ENCODE measurements around the gene ARRDC1.

ARRDC1 gene

DNA sequence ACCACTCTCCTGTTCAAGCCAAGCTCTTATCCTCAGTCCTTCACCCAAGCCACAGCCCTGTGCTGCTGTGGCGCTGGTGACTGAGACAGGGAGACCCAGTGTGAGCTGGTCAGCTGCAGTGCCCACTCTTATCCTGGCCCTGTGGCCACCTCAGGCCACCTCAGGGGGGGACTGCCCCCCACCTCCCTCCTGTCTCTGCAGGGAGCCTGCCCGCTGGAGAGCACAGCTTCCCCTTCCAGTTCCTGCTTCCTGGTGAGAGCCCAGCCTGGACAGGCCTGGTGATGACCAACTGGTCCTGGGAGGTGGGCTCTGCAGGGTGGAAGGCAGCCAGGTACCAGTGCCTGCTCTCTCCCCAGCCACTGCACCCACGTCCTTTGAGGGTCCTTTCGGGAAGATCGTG, 7.8 kb downstream of the ARRDC1 start:
- no peak for DNase-seq (ENCODE audit: low read depth, low spot score)
- Histone ChIP-seq H3K36me3 (ENCODE audit: insufficient read depth, low read length) (peaks cover 11% of the 10 kb centered on the region; the same call in 1 of the 2 replicates), H3K4me3 (no peak overlapping the region), H3K9ac (ENCODE audit: insufficient read length) (no peak overlapping the region), H3K9me3 (ENCODE audit: low read depth, low read length) (no peaks in the 10 kb centered on the region), H3K27ac (no peak overlapping the region)
- no peak for TF ChIP-seq FOXP2 (optimal IDR thresholded peaks at IDR 0.05; ENCODE audit: control extremely low read depth, extremely low read length, insufficient read depth)
- TF ChIP-seq POLR2AphosphoS5 (IDR thresholded peaks at IDR 0.05; ENCODE audit: borderline replicate concordance, low read depth, low read length) = no peak
- no peak for TF ChIP-seq EZH2 (IDR thresholded peaks at IDR 0.05)

- no peak overlapping the region for H3K4me3 ChIP-seq
- 0 out of 2 replicates have a peak, but pooled peaks have one; percentile 10 for TF ChIP-seq POLR2AphosphoS5 (IDR thresholded peaks at IDR 0.05; ENCODE audit: borderline replicate concordance, low read depth, low read length)
- TF ChIP-seq FOXP2 (optimal IDR thresholded peaks at IDR 0.05; ENCODE audit: control extremely low read depth, extremely low read length, insufficient read depth) = no peak
- DNase-seq (ENCODE audit: low read depth, low spot score) = no peak
- H3K9me3 ChIP-seq (ENCODE audit: low read depth, low read length) = no peaks in the 10 kb centered on the region
- no peak overlapping the region for H3K9ac ChIP-seq (ENCODE audit: insufficient read length)
- peaks cover 11% of the 10 kb centered on the region; the same call in 1 of the 2 replicates for H3K36me3 ChIP-seq (ENCODE audit: insufficient read depth, low read length)
- H3K27ac ChIP-seq = no peak overlapping the region
Measured at GRCh38 chr9:137613738-137614523, 8.4 kb downstream of the ARRDC1 start.

DNA sequence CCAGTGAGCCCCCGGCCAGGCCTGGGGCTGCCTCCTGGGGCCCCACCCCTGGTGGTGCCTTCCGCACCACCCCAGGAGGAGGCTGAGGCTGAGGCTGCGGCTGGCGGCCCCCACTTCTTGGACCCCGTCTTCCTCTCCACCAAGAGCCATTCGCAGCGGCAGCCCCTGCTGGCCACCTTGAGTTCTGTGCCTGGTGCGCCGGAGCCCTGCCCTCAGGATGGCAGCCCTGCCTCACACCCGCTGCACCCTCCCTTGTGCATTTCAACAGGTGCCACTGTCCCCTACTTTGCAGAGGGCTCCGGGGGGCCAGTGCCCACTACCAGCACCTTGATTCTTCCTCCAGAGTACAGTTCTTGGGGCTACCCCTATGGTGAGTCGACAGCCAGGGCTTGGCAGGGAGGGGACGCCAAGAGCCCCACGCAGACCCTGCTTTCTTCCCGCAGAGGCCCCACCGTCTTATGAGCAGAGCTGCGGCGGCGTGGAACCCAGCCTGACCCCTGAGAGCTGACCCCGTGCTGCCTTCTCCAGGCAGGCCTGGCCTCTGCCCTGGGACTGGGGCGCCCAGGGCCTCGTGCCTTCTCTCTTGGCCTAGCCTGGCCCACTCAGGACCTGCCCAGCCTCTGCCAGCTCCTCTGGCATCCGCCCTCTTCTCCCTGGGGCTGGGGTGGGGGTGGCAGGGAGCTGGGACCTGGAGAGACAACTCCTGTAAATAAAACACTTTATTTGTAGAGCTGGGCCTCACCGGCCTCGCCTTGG, 9.3 kb downstream of the ARRDC1 start:
- DNase-seq (ENCODE audit: low read depth, low spot score) = no peak
- Histone ChIP-seq H3K9me3 (ENCODE audit: low read depth, low read length) (no peaks in the 10 kb centered on the region), H3K27ac (no peak overlapping the region), H3K36me3 (ENCODE audit: insufficient read depth, low read length) (peaks cover 11% of the 10 kb centered on the region; the same call in 1 of the 2 replicates), H3K9ac (ENCODE audit: insufficient read length) (no peak overlapping the region), H3K4me3 (no peak overlapping the region)
- TF ChIP-seq EZH2 (IDR thresholded peaks at IDR 0.05) (no peak), POLR2AphosphoS5 (IDR thresholded peaks at IDR 0.05; ENCODE audit: borderline replicate concordance, low read depth, low read length) (no peak; the same call in 1 of the 2 replicates), FOXP2 (optimal IDR thresholded peaks at IDR 0.05; ENCODE audit: control extremely low read depth, extremely low read length, insufficient read depth) (no peak)

DNA sequence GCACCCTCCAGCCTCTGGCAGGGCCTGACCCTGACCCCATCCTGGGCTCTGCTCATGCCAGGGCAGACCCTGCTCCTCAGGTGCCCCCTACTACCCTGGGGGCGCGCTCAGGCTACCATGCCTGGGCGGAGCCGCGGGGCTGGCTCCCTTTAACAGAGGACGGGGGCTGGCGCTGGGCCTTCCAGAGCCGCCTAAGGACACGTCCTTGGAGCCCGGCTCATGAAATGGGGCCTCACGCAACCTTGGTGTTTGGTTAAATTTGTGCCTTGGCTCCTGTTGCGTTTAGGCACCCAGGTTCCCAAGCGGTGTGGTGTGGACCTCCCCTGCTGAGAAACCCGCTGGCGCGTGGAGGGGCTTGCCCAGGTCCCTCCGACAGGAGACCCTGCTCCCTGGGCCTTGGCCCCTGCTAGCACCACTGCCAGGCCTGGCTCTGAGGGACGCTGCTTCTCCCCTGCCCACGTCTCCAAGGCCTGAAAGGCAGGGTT, 9.9 kb downstream of the ARRDC1 start:
- H3K36me3 ChIP-seq (ENCODE audit: insufficient read depth, low read length) = peaks cover 11% of the 10 kb centered on the region; the same call in 1 of the 2 replicates
- no peak for DNase-seq (ENCODE audit: low read depth, low spot score)
- no peak overlapping the region for H3K4me3 ChIP-seq
- H3K9ac ChIP-seq (ENCODE audit: insufficient read length) = no peak overlapping the region
- H3K27ac ChIP-seq = no peak overlapping the region
- H3K9me3 ChIP-seq (ENCODE audit: low read depth, low read length) = no peaks in the 10 kb centered on the region
- TF ChIP-seq EZH2 (IDR thresholded peaks at IDR 0.05) (no peak), POLR2AphosphoS5 (IDR thresholded peaks at IDR 0.05; ENCODE audit: borderline replicate concordance, low read depth, low read length) (no peak; the same call in 1 of the 2 replicates), FOXP2 (optimal IDR thresholded peaks at IDR 0.05; ENCODE audit: control extremely low read depth, extremely low read length, insufficient read depth) (no peak)

GRCh38 chr9:137618105-137619067, 12.9 kb downstream of the ARRDC1 start, which contains the start of gene EHMT1:
Gene EHMT1 (plus strand): TSS chr9:137619005. CDS start chr9:137619029, 24 bp downstream.
- Histone ChIP-seq H3K27ac (peak within 1 kb of the TSS; percentile 86), H3K9ac (ENCODE audit: insufficient read length) (peak within 1 kb of the TSS; percentile 98), H3K9me3 (ENCODE audit: low read depth, low read length) (no peaks in the 10 kb centered on the region), H3K36me3 (ENCODE audit: insufficient read depth, low read length) (peaks cover 19% of the 10 kb centered on the region), H3K4me3 (peak within 1 kb of the TSS; percentile 99)
- TF ChIP-seq FOXP2 (optimal IDR thresholded peaks at IDR 0.05; ENCODE audit: control extremely low read depth, extremely low read length, insufficient read depth) = no peak
- no peak for TF ChIP-seq EZH2 (IDR thresholded peaks at IDR 0.05)
- peak; percentile 78 for TF ChIP-seq POLR2AphosphoS5 (IDR thresholded peaks at IDR 0.05; ENCODE audit: borderline replicate concordance, low read depth, low read length)
- no peak for DNase-seq (ENCODE audit: low read depth, low spot score)

- Histone ChIP-seq H3K27ac (peak overlapping the region; percentile 34), H3K9ac (ENCODE audit: insufficient read length) (peak overlapping the region; percentile 94), H3K4me3 (peak overlapping the region; percentile 99), H3K36me3 (ENCODE audit: insufficient read depth, low read length) (peaks cover 19% of the 10 kb centered on the region), H3K9me3 (ENCODE audit: low read depth, low read length) (no peaks in the 10 kb centered on the region)
- no peak for DNase-seq (ENCODE audit: low read depth, low spot score)
- TF ChIP-seq FOXP2 (optimal IDR thresholded peaks at IDR 0.05; ENCODE audit: control extremely low read depth, extremely low read length, insufficient read depth) = no peak
- TF ChIP-seq POLR2AphosphoS5 (IDR thresholded peaks at IDR 0.05; ENCODE audit: borderline replicate concordance, low read depth, low read length) = no peak
- TF ChIP-seq EZH2 (IDR thresholded peaks at IDR 0.05) = no peak
Measured at GRCh38 chr9:137619240-137620047, 14.0 kb downstream of the ARRDC1 start.

DNA sequence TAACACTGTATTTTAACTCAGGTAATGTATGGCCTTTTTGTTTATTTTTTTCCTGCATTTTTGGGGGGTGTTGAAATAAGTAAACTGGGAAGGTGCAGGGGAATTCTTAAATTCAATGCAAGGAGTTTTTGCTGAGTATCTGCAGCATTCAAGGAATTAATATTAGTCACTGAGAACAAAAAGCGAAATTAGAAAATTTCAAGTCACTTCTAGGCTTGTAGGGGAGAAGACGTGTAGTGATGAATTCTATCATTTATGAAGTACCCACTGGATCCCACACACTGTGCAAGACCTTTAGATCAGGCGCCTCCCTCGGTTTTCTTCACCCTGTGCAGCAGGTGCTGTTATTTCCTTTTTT, 14.5 kb downstream of the ARRDC1 start:
- H3K36me3 ChIP-seq (ENCODE audit: insufficient read depth, low read length) = peaks cover 19% of the 10 kb centered on the region
- H3K9ac ChIP-seq (ENCODE audit: insufficient read length) = peak overlapping the region; percentile 94
- no peaks in the 10 kb centered on the region for H3K9me3 ChIP-seq (ENCODE audit: low read depth, low read length)
- TF ChIP-seq FOXP2 (optimal IDR thresholded peaks at IDR 0.05; ENCODE audit: control extremely low read depth, extremely low read length, insufficient read depth) = no peak
- TF ChIP-seq POLR2AphosphoS5 (IDR thresholded peaks at IDR 0.05; ENCODE audit: borderline replicate concordance, low read depth, low read length) = no peak
- no peak for TF ChIP-seq EZH2 (IDR thresholded peaks at IDR 0.05)
- no peak for DNase-seq (ENCODE audit: low read depth, low spot score)
- peak overlapping the region; percentile 99 for H3K4me3 ChIP-seq
- peak overlapping the region; percentile 34; the same call in 1 of the 2 replicates for H3K27ac ChIP-seq

Measured in SK-N-MC (cell line).